ENCODE measurements around the gene C19orf25.
"Not testable (repeated sequence)": the region's sequence is repeated elsewhere in the genome, so short reads cannot be mapped to it uniquely, and the experiment has no call there.

C19orf25 gene

GRCh38 chr19:1445932-1446712 is 32.9 kb downstream of the C19orf25 start:
- DNase-seq: no peak

GRCh38 chr19:1445185-1445931 is 33.7 kb downstream of the C19orf25 start:
- peak; percentile 92 for DNase-seq

GRCh38 chr19:1441677-1442438 is 37.2 kb downstream of the C19orf25 start:
- DNase-seq: no peak

- no peak for DNase-seq
Measured at GRCh38 chr19:1441022-1441426, 38.0 kb downstream of the C19orf25 start.

DNA sequence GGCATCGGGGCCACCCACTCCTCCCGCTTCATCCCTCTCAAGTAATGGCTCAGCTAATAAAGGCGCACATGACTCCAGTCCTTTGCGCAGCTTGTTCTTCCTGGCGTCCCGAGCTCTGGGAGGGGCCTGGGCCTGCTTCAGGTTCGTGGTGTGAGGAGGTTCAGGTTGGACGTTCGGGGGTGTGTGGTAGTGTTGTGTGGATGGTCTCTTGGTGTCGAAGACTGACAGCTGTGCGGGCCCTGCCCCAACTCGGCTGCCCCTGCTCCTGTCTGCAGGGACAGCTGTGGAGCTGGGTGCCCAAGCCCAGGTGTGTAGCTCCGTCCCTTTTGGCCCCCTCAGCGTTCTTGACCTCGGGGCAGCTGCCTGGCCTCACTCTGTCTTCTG is 38.6 kb downstream of the C19orf25 start:
- DNase-seq: no peak

DNA sequence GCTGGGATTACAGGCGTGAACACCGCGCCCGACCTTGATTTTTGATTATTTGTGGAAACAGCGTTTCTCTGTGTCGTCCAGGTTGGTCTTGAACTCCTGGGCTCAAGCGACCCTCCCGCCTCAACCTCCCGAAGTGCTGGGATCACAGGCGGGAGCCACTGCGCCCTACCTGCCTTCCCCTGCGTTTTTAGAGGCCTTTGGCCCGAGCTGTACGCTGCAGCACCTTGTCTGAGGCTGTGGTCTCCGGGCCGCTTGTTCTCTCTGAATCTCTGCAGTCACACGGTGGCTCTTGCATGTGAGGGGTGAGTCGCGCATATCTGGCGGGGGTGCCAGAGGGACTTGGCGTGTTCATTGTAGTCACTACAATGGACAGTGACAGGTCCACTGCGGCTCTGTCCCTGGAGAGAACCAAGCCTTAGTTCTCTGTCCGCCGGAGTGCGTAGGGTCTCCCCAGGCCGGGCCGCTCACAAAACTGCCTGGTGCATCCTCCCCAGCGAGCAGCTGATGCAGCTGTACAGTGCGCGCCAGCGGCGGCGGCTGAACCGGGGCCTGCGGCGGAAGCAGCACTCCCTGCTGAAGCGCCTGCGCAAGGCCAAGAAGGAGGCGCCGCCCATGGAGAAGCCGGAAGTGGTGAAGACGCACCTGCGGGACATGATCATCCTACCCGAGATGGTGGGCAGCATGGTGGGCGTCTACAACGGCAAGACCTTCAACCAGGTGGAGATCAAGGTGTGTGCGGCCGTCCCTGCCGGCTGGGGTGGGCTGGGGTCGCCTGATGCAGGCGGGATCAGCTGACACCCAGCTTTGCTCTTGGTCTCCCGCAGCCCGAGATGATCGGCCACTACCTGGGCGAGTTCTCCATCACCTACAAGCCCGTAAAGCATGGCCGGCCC is 39.2 kb downstream of the C19orf25 start:
- not testable (repeated sequence) for DNase-seq

DNA sequence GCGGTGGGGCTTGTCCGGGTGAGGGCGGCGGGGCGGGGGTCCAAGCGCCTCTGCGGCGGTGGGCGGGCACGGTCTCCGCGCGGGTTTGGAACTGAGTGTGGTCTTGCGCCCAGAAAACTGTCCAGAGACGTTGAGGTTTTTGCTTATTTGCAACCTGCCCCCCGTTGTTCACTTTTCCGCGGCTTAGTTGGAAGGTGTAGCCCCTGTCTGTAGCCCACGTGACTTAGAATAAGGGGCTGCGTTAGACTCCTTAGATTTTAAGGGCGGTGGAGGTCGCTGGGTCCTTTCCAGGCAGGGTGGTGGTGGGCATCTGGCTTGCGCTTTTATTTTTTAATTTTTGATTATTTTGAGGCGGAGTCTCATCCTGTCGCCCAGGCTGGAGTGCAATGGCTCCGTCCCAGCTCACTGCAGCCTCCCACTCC is 40.1 kb downstream of the C19orf25 start:
- DNase-seq: no peak

DNA sequence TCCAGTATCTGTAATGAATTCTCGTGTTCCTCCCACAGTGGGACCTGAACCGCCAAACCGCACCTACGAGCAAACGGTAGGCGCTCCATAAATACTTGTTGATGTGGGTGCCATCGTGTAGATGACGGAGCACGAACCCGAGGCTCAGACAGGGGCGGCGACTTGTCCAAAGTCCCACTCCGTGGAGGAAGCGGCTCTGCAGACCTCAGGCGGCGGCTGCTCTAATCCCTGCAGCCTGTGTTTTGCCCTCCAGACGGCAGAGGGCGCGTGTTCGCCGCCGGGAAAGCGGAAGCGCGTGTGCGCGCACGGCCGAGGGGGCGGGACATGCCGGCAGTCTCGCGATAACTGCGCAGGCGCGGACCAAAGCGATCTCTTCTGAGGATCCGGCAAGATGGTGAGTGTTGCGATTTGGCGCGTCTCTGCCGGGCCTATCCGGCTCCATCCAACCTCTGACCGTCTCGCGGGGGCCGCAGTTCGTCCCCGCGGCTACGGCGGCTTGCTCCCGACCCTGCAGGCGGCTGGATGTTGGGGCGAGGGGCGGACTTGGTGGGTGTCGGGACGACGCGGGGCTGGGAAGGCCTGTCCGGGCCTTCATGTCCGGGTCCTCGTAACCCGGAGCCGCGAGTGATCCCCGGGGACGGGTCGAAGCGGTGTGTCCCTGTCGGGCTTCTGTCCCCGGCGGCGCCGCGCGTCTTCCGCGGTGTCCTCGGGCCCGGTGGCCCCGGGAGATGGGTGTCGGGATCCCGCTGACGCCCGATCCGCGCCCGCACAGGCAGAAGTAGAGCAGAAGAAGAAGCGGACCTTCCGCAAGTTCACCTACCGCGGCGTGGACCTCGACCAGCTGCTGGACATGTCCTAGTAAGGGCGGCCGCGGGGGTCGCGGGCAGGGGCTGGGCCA is 40.7 kb downstream of the C19orf25 start, which contains the start of gene RPS15:
TSS of gene RPS15 (plus strand) at position 362 of the 898 bp plus-strand sequence. CDS start at position 392, 30 bp downstream.
- DNase-seq: peak; percentile 98

DNA sequence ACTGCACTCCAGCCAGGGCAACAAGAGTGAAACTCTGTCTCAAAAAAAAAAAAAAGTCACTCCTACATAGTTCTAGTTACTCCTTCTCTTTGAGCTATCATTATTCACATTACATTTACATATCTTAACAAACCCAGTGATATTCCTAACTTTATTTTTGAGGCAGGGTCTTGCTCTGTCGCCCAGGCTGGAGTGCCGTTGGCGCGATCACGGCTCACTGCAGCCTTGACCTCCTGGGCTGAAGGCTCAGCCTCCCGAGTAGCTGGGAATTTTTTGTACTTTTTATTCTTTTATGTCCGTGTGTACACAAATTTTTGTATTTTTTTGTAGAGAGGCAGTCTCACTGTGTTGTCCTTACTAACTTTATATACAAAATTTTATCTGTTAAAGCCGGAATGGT is 41.4 kb downstream of the C19orf25 start:
- DNase-seq: no peak

DNA sequence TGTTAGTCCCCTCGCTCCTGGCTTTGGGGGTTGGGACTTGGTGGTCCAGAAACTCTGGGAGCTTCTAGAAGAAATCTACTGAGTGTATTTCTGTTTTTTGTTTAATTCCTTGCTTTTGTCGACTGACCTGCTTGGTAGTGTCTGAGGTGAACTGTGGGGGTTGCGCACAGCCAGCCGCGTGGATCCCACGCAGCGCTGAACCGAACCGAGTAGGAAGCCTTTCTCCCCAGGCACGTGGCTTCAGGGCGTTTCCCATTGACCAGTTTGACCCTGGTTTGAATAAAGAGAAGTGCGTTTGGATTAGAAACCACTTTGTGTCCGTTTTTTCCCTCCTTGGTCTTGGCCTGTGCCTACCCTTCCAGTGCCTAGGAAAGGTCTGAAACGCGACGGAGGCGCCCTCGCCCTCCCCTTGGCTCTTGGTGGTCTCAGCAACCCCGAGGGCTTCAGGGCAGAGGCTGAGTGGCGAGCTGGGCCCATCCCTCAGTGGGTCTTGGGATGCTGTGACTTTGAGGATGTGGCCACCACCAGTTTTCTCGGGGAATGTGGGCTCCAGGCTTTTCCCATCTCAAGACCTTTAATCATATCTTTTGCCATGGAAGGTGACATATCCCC is 43.5 kb downstream of the C19orf25 start:
- DNase-seq: no peak

GRCh38 chr19:1434577-1435060 is 44.4 kb downstream of the C19orf25 start:
- DNase-seq: no peak

GRCh38 chr19:1434040-1434366 is 45.0 kb downstream of the C19orf25 start:
- DNase-seq: no peak

GRCh38 chr19:1433119-1434039 is 45.6 kb downstream of the C19orf25 start:
- no peak for DNase-seq

DNA sequence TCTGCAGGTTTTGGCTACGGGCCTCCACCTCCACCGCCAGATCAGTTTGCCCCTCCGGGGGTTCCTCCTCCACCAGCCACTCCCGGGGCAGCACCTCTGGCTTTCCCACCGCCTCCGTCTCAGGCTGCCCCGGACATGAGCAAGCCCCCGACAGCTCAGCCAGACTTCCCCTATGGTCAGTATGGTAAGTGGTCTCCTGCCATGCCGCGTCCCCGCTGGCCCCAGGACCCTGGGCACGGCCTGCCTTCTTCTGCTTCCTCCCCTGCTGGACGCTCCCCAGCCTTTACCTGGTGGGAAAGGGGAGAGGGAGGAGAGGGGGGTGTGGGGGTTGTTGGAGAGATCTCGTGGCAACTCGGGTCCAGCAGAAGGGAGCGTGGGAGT is 46.5 kb downstream of the C19orf25 start:
- DNase-seq: no peak

DNA sequence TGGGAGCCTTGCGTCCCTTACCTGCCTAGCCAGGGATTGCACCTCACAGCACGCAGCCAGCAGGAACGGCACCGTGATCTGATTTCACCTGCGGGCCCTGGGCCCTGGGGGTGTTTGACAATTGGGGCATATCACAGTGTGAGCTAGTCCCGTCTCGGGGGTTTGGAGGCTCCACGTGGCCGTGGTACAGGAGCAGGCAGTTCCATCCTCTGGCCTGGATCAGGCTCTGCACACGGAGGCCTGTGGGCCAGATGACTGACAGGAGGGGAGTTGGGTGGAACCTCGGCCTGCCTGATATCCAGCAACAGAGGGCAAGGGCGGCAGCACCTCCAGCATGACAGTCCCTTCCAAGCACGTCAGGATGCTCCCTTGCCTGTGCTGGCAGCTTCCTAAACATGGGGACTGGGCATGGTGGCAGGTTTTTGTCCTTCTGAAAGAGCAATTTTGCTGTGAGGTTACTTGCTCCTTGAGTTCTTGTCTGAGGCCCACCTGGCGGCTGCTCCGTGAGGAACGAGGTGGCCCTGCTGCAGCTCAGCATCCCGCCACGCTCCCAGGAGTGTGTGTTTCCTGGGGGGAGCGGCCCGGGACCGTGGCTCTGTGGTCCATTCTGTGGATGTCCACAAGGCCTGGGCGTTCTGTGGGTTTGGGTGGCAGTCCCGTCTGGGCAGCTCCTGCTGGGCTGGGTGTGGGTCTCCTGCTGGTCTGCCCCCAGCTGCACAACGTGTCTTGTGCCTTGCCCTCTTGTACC is 47.1 kb downstream of the C19orf25 start:
- DNase-seq: no peak

DNA sequence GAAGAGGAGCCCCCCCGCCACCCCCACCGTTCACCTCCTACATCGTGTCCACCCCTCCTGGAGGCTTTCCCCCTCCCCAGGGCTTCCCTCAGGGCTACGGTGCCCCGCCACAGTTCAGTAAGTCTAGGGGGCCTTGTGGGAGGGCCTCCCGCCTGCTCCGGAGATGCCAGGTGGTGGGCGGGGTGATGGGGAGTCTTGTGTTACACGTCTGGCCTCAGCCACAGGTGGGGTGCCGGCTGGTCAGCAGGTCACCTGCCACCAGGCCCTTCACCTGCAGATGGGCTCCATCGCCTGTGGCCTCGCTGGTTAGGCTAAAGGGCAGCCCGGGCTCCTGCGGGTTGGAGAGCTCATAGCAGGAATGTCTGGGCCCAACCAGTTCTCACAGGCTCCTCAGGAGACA is 48.8 kb downstream of the C19orf25 start:
- DNase-seq: no peak

DNA sequence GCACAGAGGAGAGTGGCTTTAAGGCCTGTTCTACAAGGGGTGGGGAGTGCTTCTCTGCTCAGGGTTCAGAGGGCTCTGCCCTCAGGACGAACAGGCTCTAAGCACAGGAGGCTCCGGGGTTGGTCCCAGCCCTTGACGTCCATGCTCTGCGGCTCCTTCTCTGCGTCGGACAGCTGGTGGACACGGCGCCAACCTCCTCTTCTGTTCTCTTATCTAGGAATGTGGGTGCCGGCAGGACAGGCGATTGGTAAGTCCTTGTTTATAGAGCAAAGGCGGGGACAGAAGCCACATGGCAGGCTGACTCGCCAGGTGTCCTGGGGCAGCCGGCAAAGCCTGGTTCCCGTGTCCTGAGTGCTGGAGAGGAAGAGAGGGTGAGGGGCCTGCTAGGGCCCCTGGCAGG is 49.3 kb downstream of the C19orf25 start:
- DNase-seq: no peak

DNA sequence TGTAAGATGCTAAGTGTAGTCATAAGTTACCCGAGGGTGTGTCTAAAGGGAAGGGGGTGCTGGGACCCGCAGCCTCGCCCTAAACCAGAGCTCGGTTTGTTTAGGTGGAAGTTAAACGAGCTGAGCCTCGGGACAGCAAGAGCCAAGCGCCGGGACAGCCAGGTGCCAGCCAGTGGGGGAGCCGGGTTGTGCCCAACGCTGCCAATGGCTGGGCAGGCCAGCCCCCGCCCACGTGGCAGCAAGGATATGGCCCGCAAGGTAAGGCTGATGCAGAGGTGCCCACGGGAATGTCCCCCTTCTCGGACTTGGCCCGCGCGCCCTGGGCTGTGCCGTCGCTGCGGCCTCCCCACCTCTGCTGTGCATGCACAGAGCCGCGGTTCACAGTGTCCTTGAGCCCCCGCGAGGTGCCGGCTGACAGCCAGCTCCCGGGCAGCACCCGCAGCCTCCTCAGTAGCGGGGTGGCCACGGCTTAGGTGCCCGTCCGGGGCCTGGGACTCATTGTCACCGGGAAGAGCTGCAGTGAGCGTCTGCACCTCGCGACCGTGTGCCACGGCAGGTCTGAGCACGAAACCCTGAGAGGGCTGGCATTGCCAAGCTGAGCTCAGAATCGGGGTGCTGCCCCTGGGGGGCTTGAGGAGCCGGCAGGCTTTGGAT is 50.1 kb downstream of the C19orf25 start:
- no peak for DNase-seq
